GM12878 (cell line): Measurements from ENCODE around the gene UFD1. TPM values are rescaled to one million over a fixed set of nuclear protein-coding genes. Genes with fewer than 3 reads are reported as not detected.

Source experiments
- ATAC-seq: fragments of 200-7000 bp; cut with Tn5 transposase; 3 replicates; pipeline ENCODE4 v1.9.1; 2020; ENCODE audit warnings: mild to moderate bottlenecking, moderate library complexity
- BruUV-seq: library from RNA; stranded (reverse); fragments of 400-500 nt; replicated peaks from 2 replicates; lab custom pipeline; 2021; lab: Mats Ljungman, UMichigan
- CTCF ChIA-PET: fragments of 300-600 bp; sonication (Branson Sonifier 250); formaldehyde crosslinking; extraction: SDS; loops from one replicate; lab custom pipeline; 2021; ENCODE audit warnings: inconsistent platforms; lab: Yijun Ruan, JAX
- POLR2A ChIA-PET: fragments of 350-600 bp; formaldehyde crosslinking; extraction: SDS; loops from one replicate; lab custom pipeline; 2021; ENCODE audit warnings: inconsistent platforms; lab: Charles Lee
- RAD21 ChIA-PET: fragments of 300-600 bp; sonication (Branson Sonifier 250); formaldehyde crosslinking; loops from one replicate; lab custom pipeline; 2023; ENCODE audit warnings: antibody characterized with exemption; ENCODE audit not compliant: unreplicated experiment; lab: Charles Lee
- SMC1A ChIA-PET: fragments of 300-600 bp; sonication (Branson Sonifier 250); formaldehyde crosslinking; loops from one replicate; lab custom pipeline; 2023; ENCODE audit not compliant: unreplicated experiment, uncharacterized antibody; lab: Charles Lee
- DNase-seq: peaks from one replicate; pipeline ENCODE4 v3.0.0-alpha.2; 2011; ENCODE audit warnings: low read depth, low spot score
- FAIRE-seq: peaks from 3 replicates; lab custom pipeline; 2011; peaks lifted over from hg19 to GRCh38; lab: Jason Lieb, UNC
- H2AFZ ChIP-seq: 2 replicates; pipeline ENCODE4 v1.6.0; 2011; ENCODE audit warnings: low read depth, low read length, control low read depth; ENCODE audit not compliant: control insufficient read depth
- H3K27ac ChIP-seq: 2 replicates; pipeline ENCODE4 v1.5.1; 2011; ENCODE audit warnings: control low read depth; ENCODE audit not compliant: control insufficient read depth, insufficient read depth
- H3K27me3 ChIP-seq, 2 experiments: replicated peaks in 1 of 2; 2 replicates each; pipeline versions ENCODE4 v1.6.0 to v1.6.1; 2011; ENCODE audit warnings: low read length in 1 of 2; ENCODE audit not compliant: control insufficient read depth in 2 of 2, insufficient read depth in 2 of 2
- H3K36me3 ChIP-seq, 2 experiments: 2 replicates each; pipeline ENCODE4 v1.5.1; 2011; ENCODE audit warnings: low read length in 1 of 2; ENCODE audit not compliant: control insufficient read depth in 2 of 2, insufficient read depth in 2 of 2
- H3K4me1 ChIP-seq: 2 replicates; pipeline ENCODE4 v1.6.1; 2011; ENCODE audit warnings: mild to moderate bottlenecking, low read length, moderate library complexity, mixed read lengths; ENCODE audit not compliant: control insufficient read depth, insufficient read depth
- H3K4me2 ChIP-seq: 2 replicates; pipeline ENCODE4 v1.6.0; 2011; ENCODE audit warnings: control low read depth; ENCODE audit not compliant: control insufficient read depth, insufficient read depth
- H3K4me3 ChIP-seq: fragments of 200-600 bp; sonication (generic); 2 replicates; pipeline ENCODE4 v1.5.1; 2016
- H3K79me2 ChIP-seq: 2 replicates; pipeline ENCODE4 v1.6.0; 2011; ENCODE audit warnings: low read length; ENCODE audit not compliant: control insufficient read depth, insufficient read depth
- H3K9ac ChIP-seq: 2 replicates; pipeline ENCODE4 v1.8.0; 2011; ENCODE audit warnings: low read length, control low read depth, mixed read lengths; ENCODE audit not compliant: control insufficient read depth, insufficient read depth
- H3K9me3 ChIP-seq: replicated peaks from 3 replicates; pipeline ENCODE4 v1.5.1; 2011; ENCODE audit warnings: mild to moderate bottlenecking, low read length; ENCODE audit not compliant: control insufficient read depth, insufficient read depth
- H4K20me1 ChIP-seq: 2 replicates; pipeline ENCODE4 v1.6.0; 2011; ENCODE audit not compliant: control insufficient read depth, insufficient read depth
- BCL3 ChIP-seq: IDR thresholded peaks from 2 replicates; pipeline ENCODE4 v1.6.1; 2011; ENCODE audit warnings: borderline replicate concordance, low read depth, mild to moderate bottlenecking, moderate library complexity, low read length; ENCODE audit not compliant: insufficient read depth, poor library complexity, severe bottlenecking
- CBFB ChIP-seq: IDR thresholded peaks from 2 replicates; pipeline ENCODE4 v1.6.1; 2016; ENCODE audit warnings: antibody characterized with exemption, low read depth
- FOS ChIP-seq: IDR thresholded peaks from 3 replicates; pipeline ENCODE4 v1.6.1; 2011; ENCODE audit warnings: borderline replicate concordance; ENCODE audit not compliant: insufficient read length; ENCODE audit errors: extremely low read depth
- FOXK2 ChIP-seq: fragments of 450-650 bp; IDR thresholded peaks from 2 replicates; pipeline ENCODE4 v1.6.1; 2017; ENCODE audit warnings: mild to moderate bottlenecking, moderate library complexity
- IRF4 ChIP-seq: IDR thresholded peaks from 2 replicates; pipeline ENCODE4 v1.6.1; 2011; ENCODE audit warnings: low read depth, low read length
- NFXL1 ChIP-seq: fragments of 450-650 bp; IDR thresholded peaks from 2 replicates; pipeline ENCODE4 v1.6.1; 2017; ENCODE audit warnings: antibody characterized with exemption, mild to moderate bottlenecking, borderline replicate concordance
- NRF1 ChIP-seq: conservative IDR thresholded peaks from 2 replicates; pipeline ENCODE4 v1.6.1; 2011; ENCODE audit warnings: mild to moderate bottlenecking, low read depth, low read length, improper control_type of control experiment
- RAD51 ChIP-seq: fragments of 450-650 bp; IDR thresholded peaks from 2 replicates; pipeline ENCODE4 v1.6.1; 2016; ENCODE audit warnings: moderate library complexity, mild to moderate bottlenecking, inconsistent platforms
- SPI1 ChIP-seq: IDR thresholded peaks from 2 replicates; pipeline ENCODE4 v1.6.1; 2011; ENCODE audit warnings: low read depth, mild to moderate bottlenecking, low read length, moderate library complexity, borderline replicate concordance; ENCODE audit not compliant: insufficient read depth
- SUZ12 ChIP-seq: fragments of 200-600 bp; sonication (generic); IDR thresholded peaks from one replicate; pipeline ENCODE4 v1.6.1; 2018; ENCODE audit warnings: antibody characterized with exemption, mild to moderate bottlenecking; ENCODE audit not compliant: unreplicated experiment
- TCF7 ChIP-seq: IDR thresholded peaks from 2 replicates; pipeline ENCODE4 v1.6.1; 2014; ENCODE audit warnings: antibody characterized with exemption, borderline replicate concordance
- USF1 ChIP-seq: IDR thresholded peaks from 2 replicates; pipeline ENCODE4 v1.6.1; 2011; ENCODE audit warnings: borderline replicate concordance, low read depth, mild to moderate bottlenecking, moderate library complexity, mixed read lengths, low read length; ENCODE audit not compliant: insufficient read depth; ENCODE audit errors: extremely low read length
- ZNF207 ChIP-seq: fragments of 450-650 bp; IDR thresholded peaks from 2 replicates; pipeline ENCODE4 v1.6.1; 2014; ENCODE audit warnings: antibody characterized with exemption, mild to moderate bottlenecking, borderline replicate concordance
- ZSCAN29 ChIP-seq: fragments of 450-650 bp; IDR thresholded peaks from 2 replicates; pipeline ENCODE4 v1.6.1; 2017; ENCODE audit warnings: mild to moderate bottlenecking, moderate library complexity
- WGBS: methylation state at CpG from one replicate; pipeline ENCODE4 v1.1.6; 2016; ENCODE audit warnings: low lambda C conversion rate; ENCODE audit not compliant: insufficient replicate concordance, insufficient coverage; ENCODE audit errors: missing lambda C conversion rate; 5-methylcytosine and 5-hydroxymethylcytosine counted together
- in situ Hi-C: fragments of 300-500 bp; cut with MboI; formaldehyde crosslinking; loops from 9 replicates; pipeline ENCODE4 v1.14.3; 2018; ENCODE audit warnings: mixed read lengths
- intact Hi-C: fragments of 100-400 bp; cut with micrococcal nuclease; formaldehyde crosslinking; loops from one replicate; pipeline ENCODE4 v1.14.2; 2022; ENCODE audit not compliant: unreplicated experiment
- polyA plus RNA-seq, 11 experiments: library from polyadenylated mRNA; depleted of rRNA in 4 of 11; unstranded in 6 of 11; stranded (reverse) in 5 of 11; fragments of >200 nt; fragmentation: Nextera tagmentation in 4 of 11; fragmentation: Illumina TruSeq in 1 of 11; extraction: Ambion mirVana in 4 of 11; extraction: Trizol in 1 of 11; gene quantifications; 1 replicate in 1 of 11; 2 replicates in 10 of 11; pipeline versions ENCODE4 v1.2.1 to v1.2.3, GENCODE V29; 2011 to 2016; ENCODE audit warnings: inconsistent platforms in 2 of 11, missing spikeins in 2 of 11, low read depth in 1 of 11
- total RNA-seq, 4 experiments: library from RNA; depleted of rRNA in 3 of 4; stranded (reverse); fragments of >200 nt in 3 of 4; fragmentation: Illumina TruSeq in 1 of 4; extraction: Trizol in 1 of 4; gene quantifications; 2 replicates each; pipeline versions ENCODE4 v1.2.1 to v1.2.3, GENCODE V29; 2013 to 2021

Gene UFD1
- total and polyA plus RNA-seq, 10 of the 15 experiments (the other 5 are each of a cell fraction or from before 2014, with no cell fraction given) = 67.2 to 143 (median 117) TPM

- no TSS peak for BruUV-seq
- DNase-seq (no peak), FAIRE-seq (no peak), ATAC-seq (no peak)
- in situ Hi-C loops (no loop called here), intact Hi-C loops (no loop called here)
- Histone ChIP-seq H3K4me2 (no peak overlapping the region), H3K27ac (no peak overlapping the region), H3K4me1 (no peaks in the 10 kb centered on the region), H3K79me2 (peaks cover 15% of the 10 kb centered on the region), H3K9ac (no peak overlapping the region), H3K27me3 (no peaks in the 10 kb centered on the region), H3K9me3 (no peaks in the 10 kb centered on the region), H4K20me1 (no peaks in the 10 kb centered on the region), H2AFZ (no peak overlapping the region), H3K4me3 (no peak overlapping the region), H3K36me3 (peaks cover 6 to 8% of the 10 kb centered on the region in 2 experiments; a peak in 3 of 4 replicates)
- 94% methylated on average over 8 of the region's 8 CpGs for WGBS
- TF ChIP-seq ZSCAN29 = no peak
- no peak for TF ChIP-seq SUZ12
- TF ChIP-seq SPI1 = no peak
- TF ChIP-seq IRF4 = no peak
- no peak for TF ChIP-seq USF1
- no peak for TF ChIP-seq NFXL1
- no peak for TF ChIP-seq ZNF207
- no peak for TF ChIP-seq BCL3
- TF ChIP-seq CBFB = no peak
- TF ChIP-seq RAD51 = no peak
- TF ChIP-seq FOS = no peak
- no peak for TF ChIP-seq TCF7
- TF ChIP-seq NRF1 = no peak
- no peak for TF ChIP-seq FOXK2
- CTCF ChIA-PET = interaction anchor here (0.9 to 1.0 kb wide), 2 partner anchors 9 to 19 kb away, joined by 3 to 4 read pairs; no protein-coding TSS in a partner anchor
- RAD21 ChIA-PET = no interaction called here
- SMC1A ChIA-PET = no interaction called here
- POLR2A ChIA-PET = interaction anchor here (0.5 kb wide), 1 partner anchor 256 kb away, joined by 3 read pairs; no protein-coding TSS in a partner anchor
These were observed 4.7 kb upstream of the UFD1 start for GRCh38 chr22:19483481-19484244.
